Activated effector memory CD4-positive, alpha-beta T cell treated with anti-CD3 and anti-CD28 coated beads, Interleukin-2, amount 50 U/mL, for 16 hours (primary cell): Measurements from ENCODE around the gene CNKSR3.
"Not testable (repeated sequence)": the region's sequence is repeated elsewhere in the genome, so short reads cannot be mapped to it uniquely, and the experiment has no call there.

Experiments
- DNase-seq: peaks from one replicate; pipeline ENCODE4 v3.0.0-alpha.2; 2020

The CNKSR3 gene

DNA sequence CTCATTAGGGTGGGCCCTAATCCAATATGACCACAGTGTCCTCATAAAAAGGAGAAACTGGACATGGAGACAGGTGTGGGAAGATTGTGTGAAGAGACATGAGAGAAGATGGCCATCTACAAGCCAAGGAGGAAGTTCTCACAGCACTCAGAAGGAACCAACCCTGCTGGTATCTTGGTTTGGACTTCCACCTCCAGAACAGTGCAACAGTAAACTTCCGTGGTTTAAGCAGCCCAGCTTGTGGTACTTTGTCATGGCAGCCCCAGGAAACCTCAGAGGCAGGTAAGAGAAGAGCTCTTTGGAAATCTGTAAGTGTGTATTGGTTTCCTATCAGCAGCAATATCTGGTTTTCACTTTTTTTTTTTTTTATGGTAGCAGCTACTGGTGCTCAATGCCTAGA lies 16.5 kb upstream of the CNKSR3 start:
- DNase-seq, result no peak

DNA sequence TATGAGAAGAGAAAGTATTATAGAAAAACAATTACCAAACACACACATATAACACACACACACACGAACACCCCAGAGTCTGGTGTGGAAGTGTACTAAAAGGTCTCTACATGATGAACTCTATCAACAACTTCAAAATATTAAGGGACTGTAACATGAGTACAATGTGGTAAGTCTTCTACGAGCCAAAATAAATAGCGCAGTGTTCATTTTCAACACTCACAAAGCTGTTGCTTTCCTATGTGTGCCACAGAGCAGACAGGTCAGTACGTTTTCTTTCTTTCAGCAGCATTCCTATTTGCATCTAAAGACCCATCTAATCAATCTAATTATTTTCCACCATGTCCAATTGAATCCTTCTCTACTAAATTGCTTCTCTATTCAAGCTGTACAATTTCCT lies 12.1 kb upstream of the CNKSR3 start:
- no peak for DNase-seq

DNA sequence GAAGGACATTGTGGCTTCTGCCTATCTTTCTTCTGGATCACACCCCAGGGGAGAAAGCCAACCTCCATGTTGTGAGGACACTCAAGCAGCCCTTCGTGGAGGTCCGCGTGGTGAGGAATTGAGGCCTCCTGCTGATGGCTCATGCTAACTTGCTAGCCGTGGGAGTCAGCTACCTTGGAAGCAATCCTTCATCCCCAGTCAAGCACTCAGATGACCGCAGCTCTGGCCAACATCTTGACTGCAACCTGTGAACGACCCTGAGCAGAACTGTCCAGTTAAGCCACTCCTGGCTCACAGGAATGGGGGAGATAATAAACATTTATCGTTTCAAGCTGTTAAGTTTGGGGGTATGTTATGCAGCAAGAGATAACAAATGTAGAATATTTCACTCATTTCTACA lies 10.9 kb upstream of the CNKSR3 start:
- no peak for DNase-seq

DNA sequence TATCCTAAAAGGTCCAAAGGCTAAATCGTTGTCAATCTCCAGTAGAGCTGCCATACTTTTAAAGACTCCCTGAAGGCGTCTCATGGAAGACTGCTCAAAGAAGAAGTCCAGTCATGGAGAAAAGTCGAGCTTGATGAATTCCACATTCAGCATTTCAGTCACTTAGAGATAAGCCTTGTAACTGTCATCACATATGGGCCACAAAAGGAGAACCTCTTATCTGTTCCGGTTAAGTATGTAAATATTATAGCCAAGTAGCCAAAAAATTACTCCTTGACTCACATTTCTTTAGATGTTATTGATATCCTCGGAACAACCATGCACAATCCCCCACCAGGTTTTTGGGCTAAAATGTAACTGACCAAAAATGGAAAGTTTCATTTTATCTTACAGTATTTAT lies 9.8 kb upstream of the CNKSR3 start:
- no peak for DNase-seq

DNA sequence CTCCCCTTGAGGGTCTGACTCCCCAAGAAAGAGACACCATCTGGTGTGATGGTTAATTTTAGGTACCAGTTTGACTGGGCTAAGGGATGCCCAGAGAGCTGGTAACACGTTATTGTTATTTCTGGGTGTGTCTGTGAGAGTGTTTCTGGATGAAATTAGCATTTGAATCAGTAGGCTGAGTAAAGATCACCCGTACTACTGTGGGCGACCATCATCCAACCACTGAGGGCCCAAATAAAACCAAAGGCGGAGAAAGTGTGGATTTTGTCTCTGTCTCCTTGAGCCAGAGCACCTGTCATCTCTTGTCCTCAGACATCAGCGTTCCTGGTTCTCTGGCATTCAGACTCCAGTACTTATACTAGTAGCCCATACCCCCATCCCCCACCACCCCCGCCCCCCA lies 7.9 kb upstream of the CNKSR3 start:
- no peak for DNase-seq

DNA sequence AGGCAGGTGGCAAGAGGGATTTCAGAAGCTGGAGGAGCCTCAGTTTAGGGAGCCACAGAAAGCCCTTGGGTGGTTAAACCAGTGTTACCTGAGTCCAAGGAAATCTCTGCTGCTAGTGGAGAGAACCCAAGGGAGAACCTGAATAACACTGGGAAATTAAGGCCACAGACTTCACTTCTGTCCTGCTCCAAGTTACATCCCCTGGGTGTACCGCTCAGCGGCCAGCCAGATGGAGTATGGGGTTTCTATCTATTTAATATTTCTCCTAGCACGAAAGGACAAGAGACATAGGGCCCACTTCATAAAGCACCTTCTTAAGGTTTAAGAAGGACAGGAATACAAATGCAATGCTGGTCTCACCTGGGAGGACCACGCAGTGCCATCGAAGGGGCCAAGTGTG lies 5.8 kb upstream of the CNKSR3 start:
- no peak for DNase-seq

DNA sequence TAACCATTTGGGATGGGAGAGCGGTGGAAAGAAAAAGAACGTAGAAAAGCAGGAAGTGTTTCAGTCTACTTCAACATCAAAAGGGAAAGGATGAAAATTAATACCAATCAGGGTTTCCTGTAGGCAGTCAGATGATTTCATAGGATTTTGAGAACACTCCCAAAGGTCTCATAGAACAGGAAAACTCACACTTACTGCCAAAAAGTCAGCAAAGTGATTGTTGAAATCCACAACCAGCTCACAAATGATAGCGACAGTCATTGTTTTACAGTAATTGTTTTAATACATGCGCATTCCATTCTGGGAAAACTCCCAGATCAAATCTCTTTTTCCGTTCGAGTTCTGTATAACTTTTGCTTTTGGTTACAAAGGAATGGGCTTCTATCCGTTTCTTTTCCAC lies 5.3 kb upstream of the CNKSR3 start:
- no peak for DNase-seq

DNA sequence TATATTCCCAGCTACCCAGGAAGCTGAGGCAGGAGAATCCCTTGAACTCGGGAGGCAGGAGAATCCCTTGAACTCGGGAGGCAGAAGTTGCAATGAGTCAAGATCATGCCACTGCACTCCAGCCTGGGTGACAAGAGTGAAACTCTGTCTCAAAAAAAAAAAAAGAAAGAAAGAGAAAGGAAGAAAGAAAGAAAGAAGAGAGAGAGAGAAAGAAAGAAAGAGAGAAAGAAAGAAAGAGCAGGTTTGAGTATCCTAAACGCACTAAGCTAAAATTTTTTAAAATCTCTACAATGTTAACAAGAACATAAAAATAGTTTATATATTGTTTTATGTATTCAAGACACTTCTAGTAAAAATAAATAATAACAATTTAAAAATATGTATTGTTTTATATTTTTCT lies 4.6 kb upstream of the CNKSR3 start:
- not testable (repeated sequence) for DNase-seq

DNA sequence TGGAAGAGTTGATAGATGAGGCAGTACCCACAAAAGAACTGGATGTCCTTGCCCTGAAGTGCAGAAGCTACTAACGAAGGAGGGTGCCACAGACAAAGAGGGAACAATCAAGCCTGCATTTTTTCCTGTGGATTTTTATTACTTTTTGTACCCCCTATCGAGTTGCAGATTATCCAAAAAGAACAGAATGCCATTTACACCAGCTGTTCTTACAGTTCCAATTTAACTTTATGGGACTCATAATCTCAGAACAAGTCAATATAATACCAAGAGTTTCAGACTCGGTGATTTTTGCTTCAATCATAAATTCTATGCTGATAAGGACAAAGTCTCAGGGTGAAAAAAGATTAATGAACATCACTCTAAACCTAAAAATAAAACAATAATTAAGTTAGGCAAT lies 4.0 kb upstream of the CNKSR3 start:
- DNase-seq, result no peak

DNA sequence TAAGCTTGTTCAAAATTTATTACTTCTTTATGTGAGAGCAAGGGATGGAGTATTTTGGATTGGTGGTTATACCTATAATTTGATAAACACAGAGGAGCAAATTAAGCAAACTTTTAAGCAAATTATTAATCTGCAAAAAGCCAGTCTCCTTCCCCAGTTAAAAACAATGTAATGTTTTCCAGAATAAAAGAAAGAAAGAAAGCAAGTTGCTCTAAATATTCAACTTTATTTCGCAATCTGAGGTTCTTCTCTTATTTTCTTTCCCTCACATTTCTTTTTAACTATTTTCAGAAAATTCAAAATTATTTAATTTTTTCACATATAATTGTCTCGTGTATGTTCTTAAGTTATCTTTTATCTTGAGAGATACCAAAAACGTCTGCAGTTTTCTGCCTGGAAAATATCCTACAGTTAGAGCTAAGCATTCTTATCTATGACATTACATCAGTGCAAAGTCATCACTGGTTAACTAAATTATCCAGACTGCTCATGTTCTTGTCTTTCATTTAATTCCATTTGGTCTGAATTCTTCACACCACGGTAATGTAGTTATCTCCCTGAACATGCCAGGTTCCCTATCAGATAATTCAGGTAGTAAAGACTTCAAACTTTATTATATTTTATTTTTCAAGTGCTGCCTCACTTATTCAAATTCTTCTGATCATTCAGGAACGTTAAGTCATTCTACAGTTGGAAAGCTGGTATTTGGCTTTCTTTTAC lies 3.3 kb upstream of the CNKSR3 start:
- no peak for DNase-seq

DNA sequence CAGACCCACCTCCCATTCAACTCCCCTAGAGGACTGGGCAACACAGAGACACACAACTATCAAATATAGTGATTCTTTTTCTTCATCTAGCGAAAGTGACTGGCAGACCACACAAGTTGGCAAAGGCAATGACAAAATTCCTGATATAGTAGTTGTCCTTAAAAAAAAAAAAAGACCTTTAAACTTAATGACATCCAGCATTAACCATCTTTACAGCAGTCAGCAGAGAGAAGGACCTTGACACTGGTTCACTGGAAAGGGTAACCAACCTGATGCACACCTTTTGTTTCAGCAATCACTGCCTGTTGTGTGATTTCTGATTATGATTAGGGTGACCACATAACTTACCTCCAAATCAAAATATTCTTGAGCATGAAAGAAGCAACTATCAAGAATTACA lies 1.7 kb upstream of the CNKSR3 start:
- no peak for DNase-seq

DNA sequence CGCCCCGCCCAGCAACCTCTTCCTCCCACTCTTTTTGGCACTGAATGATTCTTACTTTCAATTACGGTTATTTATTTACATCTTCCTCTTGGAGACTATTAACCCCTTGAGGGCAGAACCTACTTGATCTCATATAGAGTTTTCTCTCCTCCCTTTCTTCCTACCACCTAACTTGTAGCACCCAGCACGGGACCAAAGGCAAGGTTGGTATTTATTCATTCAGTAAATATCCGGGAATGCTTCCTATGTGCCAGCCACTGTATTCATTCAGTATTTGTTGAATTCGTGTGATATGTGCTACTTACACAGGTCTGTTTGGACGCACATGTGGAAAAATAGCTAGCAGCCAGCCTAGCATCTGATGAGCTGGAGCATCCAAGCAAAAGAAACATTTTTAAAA lies 1.3 kb upstream of the CNKSR3 start:
- DNase-seq, result no peak

DNA sequence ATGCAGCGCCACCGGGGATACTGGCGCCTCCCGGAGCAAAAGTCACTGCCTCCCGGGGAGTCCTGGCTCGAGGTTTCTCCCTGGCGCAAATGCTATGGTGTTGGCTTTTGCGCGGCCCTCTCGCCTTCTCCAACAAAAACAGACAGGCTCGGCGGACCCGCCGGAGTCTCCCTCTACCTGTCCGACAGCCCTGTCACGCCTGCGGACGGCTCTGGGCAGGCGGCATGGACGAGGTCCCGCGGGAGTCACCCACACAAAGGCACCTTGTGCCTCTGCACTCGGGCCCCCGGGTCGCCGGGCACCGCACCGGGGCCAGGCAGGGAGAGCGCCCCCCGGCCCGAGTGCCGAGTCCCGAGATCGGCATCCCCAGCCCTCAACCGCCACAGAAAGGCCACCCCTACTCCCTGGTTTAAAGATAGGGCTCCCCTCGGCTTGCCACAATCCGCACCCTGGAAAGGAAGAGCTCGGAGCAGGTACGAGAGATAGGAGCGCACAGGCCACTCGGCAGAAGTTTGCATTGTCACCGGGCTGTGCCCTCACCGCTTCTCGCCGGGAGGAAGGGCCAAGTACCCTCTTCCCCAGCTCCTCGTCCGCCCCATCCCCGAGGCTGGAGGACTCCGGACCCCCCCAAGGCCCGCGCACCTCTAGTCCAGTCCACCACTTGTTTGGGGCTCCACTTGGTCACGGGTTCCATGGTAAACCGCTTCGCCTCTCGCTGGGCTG lies 903 bp downstream of the CNKSR3 start:
- DNase-seq, result no peak

DNA sequence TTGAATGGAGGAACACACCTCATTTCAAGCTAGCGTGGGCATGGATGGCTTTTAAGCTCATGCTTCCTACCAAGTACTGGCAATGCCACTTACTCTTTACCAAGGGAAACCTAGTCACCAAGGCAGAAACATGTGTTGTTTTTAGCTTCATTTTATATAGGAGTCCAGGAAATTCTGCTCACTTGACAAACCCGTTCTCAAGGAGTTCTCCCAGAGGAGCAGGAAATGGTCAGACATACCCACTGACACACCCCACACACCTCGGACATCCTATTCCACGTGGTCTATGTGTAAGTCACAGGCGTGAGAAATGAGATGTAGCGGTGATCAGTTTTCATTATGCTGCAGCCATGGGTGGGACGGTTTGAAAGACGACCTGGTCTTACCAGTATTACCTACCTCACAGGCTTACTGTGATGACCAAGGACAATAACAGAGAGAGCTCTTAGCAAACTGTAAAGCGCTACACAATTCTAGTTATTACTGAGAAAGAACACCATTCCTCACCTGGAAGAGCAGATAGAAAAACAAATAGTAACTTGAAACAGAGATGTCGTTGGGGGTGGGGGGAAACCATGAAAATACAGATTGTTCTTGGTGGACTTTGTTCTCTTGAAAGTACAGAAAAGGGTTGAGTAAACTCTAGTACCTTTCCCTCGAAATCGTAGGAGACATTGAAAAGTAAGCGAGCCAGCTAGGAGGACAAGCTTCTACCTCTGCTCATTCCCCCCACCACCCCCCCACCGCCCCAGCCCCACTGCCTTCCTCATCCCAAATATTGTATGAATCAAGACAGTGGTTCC lies 1.7 kb downstream of the CNKSR3 start:
- DNase-seq, result no peak

DNA sequence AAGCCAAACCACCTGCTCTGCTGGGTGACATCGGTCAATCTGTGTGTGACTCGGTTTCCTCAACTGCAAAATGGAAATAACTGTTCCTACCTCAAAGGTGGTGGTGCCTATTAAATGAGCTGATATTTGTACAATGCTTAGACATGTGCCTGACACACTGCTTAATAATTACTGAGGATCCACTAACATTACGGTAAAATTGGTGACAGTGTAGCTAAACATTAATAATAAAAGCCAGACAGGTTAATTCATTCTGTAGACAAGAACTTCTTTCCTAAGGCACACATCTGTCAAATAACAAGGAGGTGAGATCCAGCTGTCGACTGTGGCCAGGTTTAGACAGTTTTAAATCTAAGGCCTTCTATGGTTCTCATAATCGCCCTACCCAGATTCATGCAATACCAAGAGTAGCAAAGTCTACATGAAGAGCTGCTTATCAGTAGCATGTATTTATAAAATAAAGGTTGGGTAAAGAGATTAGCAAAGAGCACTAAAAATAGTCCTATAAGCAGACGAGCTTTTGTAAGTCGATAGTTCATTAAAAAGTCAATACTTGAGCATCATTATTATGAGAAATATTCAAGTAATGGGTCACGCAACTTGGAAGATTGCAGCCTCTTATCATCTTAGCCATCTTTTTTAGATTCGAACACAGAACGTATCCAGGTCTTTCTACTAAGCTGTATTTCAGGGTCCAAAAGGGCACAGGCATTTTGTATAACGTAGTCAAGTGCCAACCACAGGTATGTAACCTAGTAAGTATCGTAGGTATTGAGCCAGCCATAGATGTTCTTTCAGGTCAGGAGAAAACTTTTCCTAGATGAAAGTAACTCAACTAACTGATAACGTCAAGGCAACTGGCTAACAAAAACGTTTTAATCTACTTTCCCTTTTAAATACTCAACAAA lies 3.2 kb downstream of the CNKSR3 start:
- DNase-seq, result no peak

DNA sequence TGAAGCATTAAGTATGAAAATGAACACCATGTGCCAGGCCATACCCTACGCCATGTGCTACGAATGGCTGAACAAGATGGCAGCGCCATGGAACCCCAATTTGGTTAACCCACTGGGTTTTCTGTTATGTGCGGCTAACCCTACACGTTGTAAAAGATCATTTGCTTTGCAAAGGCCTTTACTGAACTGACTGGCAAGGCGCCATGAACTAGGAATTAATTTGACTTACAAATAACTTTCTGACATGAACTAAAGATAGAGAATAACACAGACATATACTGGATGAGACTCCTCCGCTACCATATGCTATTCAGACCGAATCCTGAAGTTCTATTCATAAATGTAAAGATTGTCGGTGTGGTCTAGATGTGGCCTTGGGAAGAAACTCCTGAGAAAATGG lies 3.9 kb downstream of the CNKSR3 start:
- no peak for DNase-seq

DNA sequence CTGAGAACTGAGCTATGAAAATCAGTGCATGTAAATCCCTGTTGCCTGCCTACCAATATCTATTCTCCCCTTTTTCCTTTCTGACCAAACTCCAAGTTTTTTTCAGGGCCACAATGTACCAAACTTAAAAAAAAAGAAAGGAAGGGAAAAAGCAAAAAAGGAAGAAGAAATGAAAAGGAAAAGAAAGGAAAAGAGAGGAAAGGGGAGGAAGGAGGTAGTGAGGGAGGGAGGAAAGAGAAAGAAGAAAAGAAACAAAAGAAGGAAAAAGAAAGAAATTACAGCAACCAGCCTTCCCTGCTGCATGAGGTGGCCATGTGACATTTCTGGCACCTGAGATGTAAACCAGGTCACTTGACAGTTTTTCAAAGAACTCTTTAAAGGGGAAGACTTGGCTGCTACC lies 4.4 kb downstream of the CNKSR3 start:
- no peak for DNase-seq

DNA sequence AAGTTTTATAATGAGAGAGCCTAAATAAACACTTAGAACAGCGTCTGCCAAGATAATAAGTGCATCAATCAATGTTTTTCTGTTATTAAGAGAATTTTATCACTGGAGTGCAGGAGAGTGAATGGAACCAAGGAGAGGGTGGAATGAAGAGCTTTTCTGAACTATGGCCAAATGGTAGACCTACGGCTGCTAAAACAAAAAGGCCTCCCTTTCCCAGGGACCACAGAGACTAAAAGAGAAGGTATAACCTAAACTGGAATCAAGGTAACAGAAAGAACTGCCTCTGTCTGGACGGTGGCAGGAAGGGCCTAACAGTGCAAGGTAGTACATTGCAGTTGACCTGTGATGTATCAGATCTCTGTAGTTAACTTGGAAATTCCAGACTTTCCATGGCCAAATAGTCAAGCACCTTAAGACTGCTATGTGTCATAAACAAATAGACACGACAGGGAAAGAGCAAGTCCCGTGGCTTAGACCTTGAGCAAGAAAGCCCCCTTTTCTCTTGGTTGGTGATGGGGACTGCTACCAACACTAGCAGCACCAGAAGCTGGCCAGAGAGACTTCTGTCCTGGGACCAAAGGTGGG lies 5.5 kb downstream of the CNKSR3 start:
- no peak for DNase-seq

DNA sequence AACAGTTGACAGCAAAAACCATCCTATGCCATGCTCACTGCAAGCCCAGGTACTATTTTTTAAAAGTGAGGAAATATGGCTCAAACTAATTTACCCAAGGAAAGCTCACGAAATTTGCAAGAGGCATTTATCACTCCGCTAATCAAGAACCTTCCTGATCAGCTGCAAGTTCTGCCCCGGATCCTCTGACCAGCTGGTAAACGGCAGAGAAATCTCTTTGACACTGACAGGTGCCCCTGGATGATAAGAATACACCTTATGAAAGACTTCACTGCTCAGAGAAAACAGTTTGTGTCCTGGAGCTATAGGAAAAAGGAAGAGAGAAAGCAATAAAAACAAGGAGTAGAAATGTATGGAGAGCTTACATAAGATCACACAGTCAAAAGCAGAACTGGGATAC lies 6.4 kb downstream of the CNKSR3 start:
- DNase-seq, result no peak

DNA sequence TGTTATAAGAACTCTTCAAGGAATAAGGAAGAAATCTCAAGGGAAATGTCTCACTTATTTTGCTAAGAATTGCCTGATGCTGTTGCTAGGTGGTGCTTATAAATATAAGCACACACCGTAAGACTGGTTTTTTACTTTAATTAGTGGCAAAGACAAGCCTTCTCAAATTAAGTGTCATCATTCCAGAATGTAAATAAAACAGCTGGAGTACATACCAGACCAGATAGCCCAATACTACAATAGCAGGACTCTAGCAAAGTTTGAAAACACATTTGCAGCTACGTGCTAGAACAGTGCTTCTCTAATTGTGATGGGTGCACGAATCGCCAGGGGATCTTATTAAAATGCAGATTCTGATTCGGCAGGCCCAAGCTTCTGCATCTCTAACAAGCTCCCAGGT lies 6.8 kb downstream of the CNKSR3 start:
- no peak for DNase-seq

DNA sequence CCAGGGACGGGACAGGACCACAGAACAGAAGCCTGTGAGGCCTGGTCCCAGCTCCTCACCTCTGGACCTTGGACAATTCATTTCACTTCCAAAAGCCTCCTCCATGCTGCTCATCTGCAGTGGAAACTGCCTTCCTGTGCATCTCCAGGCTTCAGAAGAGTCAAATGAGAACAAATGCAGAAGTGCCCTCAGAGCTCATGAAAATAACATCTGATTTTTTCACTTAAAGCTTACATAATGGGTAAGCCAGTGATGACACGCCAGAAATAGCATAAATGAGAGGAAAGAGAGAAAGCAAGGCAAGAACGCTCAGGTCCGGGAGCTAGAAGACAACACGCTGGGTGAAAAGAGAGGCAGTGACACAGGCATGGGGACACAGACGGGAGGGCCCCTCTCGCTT lies 7.9 kb downstream of the CNKSR3 start:
- no peak for DNase-seq

DNA sequence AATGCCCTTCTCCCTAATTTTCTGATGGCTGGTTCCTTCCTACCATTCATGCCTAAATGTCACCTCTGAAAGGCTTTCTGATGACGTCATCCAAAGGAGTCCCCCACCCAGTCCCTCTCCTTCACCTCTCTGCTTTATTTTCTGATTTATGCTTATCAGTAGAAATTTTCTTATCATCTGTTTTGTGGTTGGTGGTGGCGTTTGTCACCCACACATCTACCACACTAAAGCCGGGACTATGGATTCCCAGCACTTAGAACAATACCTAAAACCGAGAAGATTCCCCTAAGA lies 9.0 kb downstream of the CNKSR3 start:
- no peak for DNase-seq
